Peyer's patch (tissue), 4 donors: ENCODE data around the gene COLEC12.

Experiments
- POLR2A ChIP-seq, 2 donors: fragments of 450-650 bp; IDR thresholded peaks; one replicate each; pipeline ENCODE4 v1.5.1; 2017; ENCODE audit warnings: antibody characterized with exemption in 2 of 2, mild to moderate bottlenecking in 2 of 2, moderate library complexity in 2 of 2
- TF ChIP-seq, protein P1 (sequence below), 6 experiments: fragments of 450-650 bp in 4 of 6; fragments of 200-600 bp in 2 of 6; sonication (generic) in 1 of 6; IDR thresholded peaks; one replicate each; pipeline ENCODE4 v1.5.1; 2017 to 2019; ENCODE audit warnings: antibody characterized with exemption in 6 of 6, mild to moderate bottlenecking in 3 of 6, moderate library complexity in 1 of 6

DNA sequence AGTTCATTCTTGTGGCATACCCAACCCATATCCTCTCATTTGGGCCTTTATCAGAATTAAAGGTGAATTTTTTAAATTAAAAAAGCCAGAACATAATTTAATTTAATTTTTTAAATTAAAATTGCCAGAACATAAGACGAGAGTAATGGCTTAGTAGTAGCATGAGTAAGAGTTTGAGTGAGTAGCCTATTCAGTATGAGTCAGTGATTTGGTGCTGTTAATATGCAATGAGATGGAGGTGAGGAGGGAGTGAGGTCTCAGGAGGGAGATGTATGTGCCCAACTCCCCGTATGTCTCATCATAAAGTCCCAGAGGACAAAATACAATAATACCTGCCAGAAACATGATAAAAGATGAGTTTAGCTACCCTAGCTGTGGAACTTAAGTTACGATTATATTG lies 117.4 kb downstream of the COLEC12 start:
- TF ChIP-seq, protein P1, sequence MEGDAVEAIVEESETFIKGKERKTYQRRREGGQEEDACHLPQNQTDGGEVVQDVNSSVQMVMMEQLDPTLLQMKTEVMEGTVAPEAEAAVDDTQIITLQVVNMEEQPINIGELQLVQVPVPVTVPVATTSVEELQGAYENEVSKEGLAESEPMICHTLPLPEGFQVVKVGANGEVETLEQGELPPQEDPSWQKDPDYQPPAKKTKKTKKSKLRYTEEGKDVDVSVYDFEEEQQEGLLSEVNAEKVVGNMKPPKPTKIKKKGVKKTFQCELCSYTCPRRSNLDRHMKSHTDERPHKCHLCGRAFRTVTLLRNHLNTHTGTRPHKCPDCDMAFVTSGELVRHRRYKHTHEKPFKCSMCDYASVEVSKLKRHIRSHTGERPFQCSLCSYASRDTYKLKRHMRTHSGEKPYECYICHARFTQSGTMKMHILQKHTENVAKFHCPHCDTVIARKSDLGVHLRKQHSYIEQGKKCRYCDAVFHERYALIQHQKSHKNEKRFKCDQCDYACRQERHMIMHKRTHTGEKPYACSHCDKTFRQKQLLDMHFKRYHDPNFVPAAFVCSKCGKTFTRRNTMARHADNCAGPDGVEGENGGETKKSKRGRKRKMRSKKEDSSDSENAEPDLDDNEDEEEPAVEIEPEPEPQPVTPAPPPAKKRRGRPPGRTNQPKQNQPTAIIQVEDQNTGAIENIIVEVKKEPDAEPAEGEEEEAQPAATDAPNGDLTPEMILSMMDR (IDR thresholded peaks at IDR 0.05), result no peak
- TF ChIP-seq POLR2A (IDR thresholded peaks at IDR 0.05), result no peak
